ENCODE results near the gene KRTAP4-2. TPM values are rescaled to one million over a fixed set of nuclear protein-coding genes. Genes with fewer than 3 reads are reported as not detected.
"Not testable (repeated sequence)": the region's sequence is repeated elsewhere in the genome, so short reads cannot be mapped to it uniquely, and the experiment has no call there.

KRTAP4-2 gene
- total RNA-seq, 1 donor from 2014 or later: not detected

GRCh38 chr17:41171886-41172285 lies 6.1 kb downstream of the KRTAP4-2 start:
- no peak for TF ChIP-seq CTCF (IDR thresholded peaks at IDR 0.05; ENCODE audit: insufficient read depth, low read length, poor library complexity, severe bottlenecking)
- Histone ChIP-seq H3K27me3 (ENCODE audit: control insufficient read depth, insufficient read depth, low read length) (no peaks in the 10 kb centered on the region), H3K4me3 (ENCODE audit: low read depth, low read length) (no peak overlapping the region), H3K36me3 (ENCODE audit: control insufficient read depth, insufficient read depth, low read length) (no peaks in the 10 kb centered on the region)
- DNase-seq (ENCODE audit: low read depth): no peak

- H3K27me3 ChIP-seq (ENCODE audit: control insufficient read depth, insufficient read depth, low read length): no peaks in the 10 kb centered on the region
- TF ChIP-seq CTCF (IDR thresholded peaks at IDR 0.05; ENCODE audit: insufficient read depth, low read length, poor library complexity, severe bottlenecking): no peak
- DNase-seq (ENCODE audit: low read depth): no peak
- H3K36me3 ChIP-seq (ENCODE audit: control insufficient read depth, insufficient read depth, low read length): no peaks in the 10 kb centered on the region
- H3K4me3 ChIP-seq (ENCODE audit: low read depth, low read length): no peak within 1 kb of the TSS
These were observed 9.9 kb downstream of the KRTAP4-2 start, which contains the start of gene KRTAP4-3 for GRCh38 chr17:41168121-41168520. KRTAP4-3 (minus strand) TSS chr17:41168221; CDS start chr17:41168172, 49 bp downstream.

- Histone ChIP-seq H3K4me3 (ENCODE audit: low read depth, low read length) (no peak overlapping the region), H3K36me3 (ENCODE audit: control insufficient read depth, insufficient read depth, low read length) (no peaks in the 10 kb centered on the region), H3K27me3 (ENCODE audit: control insufficient read depth, insufficient read depth, low read length) (no peaks in the 10 kb centered on the region)
- no peak for TF ChIP-seq CTCF (IDR thresholded peaks at IDR 0.05; ENCODE audit: insufficient read depth, low read length, poor library complexity, severe bottlenecking)
- no peak for DNase-seq (ENCODE audit: low read depth)
These were observed 10.5 kb downstream of the KRTAP4-2 start for GRCh38 chr17:41167561-41167960.

- H3K36me3 ChIP-seq (ENCODE audit: control insufficient read depth, insufficient read depth, low read length): no peaks in the 10 kb centered on the region
- no peaks in the 10 kb centered on the region for H3K27me3 ChIP-seq (ENCODE audit: control insufficient read depth, insufficient read depth, low read length)
- TF ChIP-seq CTCF (IDR thresholded peaks at IDR 0.05; ENCODE audit: insufficient read depth, low read length, poor library complexity, severe bottlenecking): no peak
- no peak for DNase-seq (ENCODE audit: low read depth)
- no peak overlapping the region for H3K4me3 ChIP-seq (ENCODE audit: low read depth, low read length)
These were observed 14.2 kb downstream of the KRTAP4-2 start for GRCh38 chr17:41163828-41164227.

GRCh38 chr17:41160648-41161047 lies 17.4 kb downstream of the KRTAP4-2 start, which contains the start of gene KRTAP4-4:
KRTAP4-4 (minus strand) TSS chr17:41160748; CDS start chr17:41160691, 57 bp downstream.
- no peak for TF ChIP-seq CTCF (IDR thresholded peaks at IDR 0.05; ENCODE audit: insufficient read depth, low read length, poor library complexity, severe bottlenecking)
- Histone ChIP-seq H3K4me3 (ENCODE audit: low read depth, low read length) (no peak within 1 kb of the TSS), H3K27me3 (ENCODE audit: control insufficient read depth, insufficient read depth, low read length) (no peaks in the 10 kb centered on the region), H3K36me3 (ENCODE audit: control insufficient read depth, insufficient read depth, low read length) (no peaks in the 10 kb centered on the region)
- no peak for DNase-seq (ENCODE audit: low read depth)

- DNase-seq (ENCODE audit: low read depth); H3K27me3 ChIP-seq (ENCODE audit: control insufficient read depth, insufficient read depth, low read length); H3K4me3 ChIP-seq (ENCODE audit: low read depth, low read length); H3K36me3 ChIP-seq (ENCODE audit: control insufficient read depth, insufficient read depth, low read length): not testable (repeated sequence)
These were observed 17.8 kb downstream of the KRTAP4-2 start for GRCh38 chr17:41160190-41160589.
